Measurements from ENCODE around the gene TTPAL.

GRCh38 chr20:44496976-44497375 is 21.3 kb downstream of the TTPAL start:
- TF ChIP-seq CTCF (conservative IDR thresholded peaks at IDR 0.05; ENCODE audit: low read length) (no peak), EZH2phosphoT487 (IDR thresholded peaks at IDR 0.05; ENCODE audit: borderline replicate concordance, low read depth, low read length) (no peak)
